NCI-H460 (cell line): ENCODE results near the gene CA10. TPM values are rescaled to one million over a fixed set of nuclear protein-coding genes. Genes with fewer than 3 reads are reported as not detected.

Source experiments
- DNase-seq: peaks from one replicate; pipeline ENCODE4 v3.0.0-alpha.2; 2016; ENCODE audit warnings: low read depth; ENCODE audit errors: extremely low read depth
- total RNA-seq: library from RNA; depleted of rRNA; stranded (reverse); fragments of >200 nt; shearing (Covaris generic); gene quantifications from 2 replicates; pipeline ENCODE4 v1.2.3, GENCODE V29; 2014

The CA10 gene
- total RNA-seq, 1 experiment from 2014 or later, result not detected

GRCh38 chr17:51890710-51891109 is 267.8 kb downstream of the CA10 start:
- DNase-seq, result no peak

GRCh38 chr17:51888816-51889215 is 269.7 kb downstream of the CA10 start:
- no peak for DNase-seq

- DNase-seq, result no peak
These were observed 281.5 kb downstream of the CA10 start for GRCh38 chr17:51876986-51877385.

- no peak for DNase-seq
These were observed 285.2 kb downstream of the CA10 start for GRCh38 chr17:51873302-51873701.

- DNase-seq, result peak; percentile 13
These were observed 289.1 kb downstream of the CA10 start for GRCh38 chr17:51869387-51869786.

- peak; percentile 11 for DNase-seq
These were observed 297.5 kb downstream of the CA10 start for GRCh38 chr17:51860954-51861561.

- DNase-seq, result no peak
These were observed 301.4 kb downstream of the CA10 start for GRCh38 chr17:51857052-51857597.

GRCh38 chr17:51855806-51856205 is 302.7 kb downstream of the CA10 start:
- no peak for DNase-seq

GRCh38 chr17:51853857-51854256 is 304.7 kb downstream of the CA10 start:
- DNase-seq, result no peak

- DNase-seq, result no peak
These were observed 305.9 kb downstream of the CA10 start for GRCh38 chr17:51852603-51853002.

GRCh38 chr17:51850201-51850600 is 308.3 kb downstream of the CA10 start:
- DNase-seq, result no peak

GRCh38 chr17:51848451-51848850 is 310.1 kb downstream of the CA10 start:
- no peak for DNase-seq

- no peak for DNase-seq
These were observed 311.9 kb downstream of the CA10 start for GRCh38 chr17:51846566-51846965.

GRCh38 chr17:51845776-51846175 is 312.7 kb downstream of the CA10 start:
- no peak for DNase-seq

- DNase-seq, result no peak
These were observed 315.8 kb downstream of the CA10 start for GRCh38 chr17:51842763-51843162.

GRCh38 chr17:51841669-51842068 is 316.8 kb downstream of the CA10 start:
- no peak for DNase-seq

- no peak for DNase-seq
These were observed 317.8 kb downstream of the CA10 start for GRCh38 chr17:51840688-51841087.

- no peak for DNase-seq
These were observed 324.9 kb downstream of the CA10 start for GRCh38 chr17:51833620-51834019.

- no peak for DNase-seq
These were observed 325.5 kb downstream of the CA10 start for GRCh38 chr17:51833045-51833444.

GRCh38 chr17:51830886-51831285 is 327.6 kb downstream of the CA10 start:
- no peak for DNase-seq

- no peak for DNase-seq
These were observed 328.1 kb downstream of the CA10 start for GRCh38 chr17:51830451-51830850.

- no peak for DNase-seq
These were observed 329.6 kb downstream of the CA10 start for GRCh38 chr17:51828901-51829300.

GRCh38 chr17:51827140-51827539 is 331.4 kb downstream of the CA10 start:
- no peak for DNase-seq
